ENCODE measurements around the gene DHTKD1.
"Not testable (repeated sequence)": the region's sequence is repeated elsewhere in the genome, so short reads cannot be mapped to it uniquely, and the experiment has no call there.

Gene DHTKD1

DNA sequence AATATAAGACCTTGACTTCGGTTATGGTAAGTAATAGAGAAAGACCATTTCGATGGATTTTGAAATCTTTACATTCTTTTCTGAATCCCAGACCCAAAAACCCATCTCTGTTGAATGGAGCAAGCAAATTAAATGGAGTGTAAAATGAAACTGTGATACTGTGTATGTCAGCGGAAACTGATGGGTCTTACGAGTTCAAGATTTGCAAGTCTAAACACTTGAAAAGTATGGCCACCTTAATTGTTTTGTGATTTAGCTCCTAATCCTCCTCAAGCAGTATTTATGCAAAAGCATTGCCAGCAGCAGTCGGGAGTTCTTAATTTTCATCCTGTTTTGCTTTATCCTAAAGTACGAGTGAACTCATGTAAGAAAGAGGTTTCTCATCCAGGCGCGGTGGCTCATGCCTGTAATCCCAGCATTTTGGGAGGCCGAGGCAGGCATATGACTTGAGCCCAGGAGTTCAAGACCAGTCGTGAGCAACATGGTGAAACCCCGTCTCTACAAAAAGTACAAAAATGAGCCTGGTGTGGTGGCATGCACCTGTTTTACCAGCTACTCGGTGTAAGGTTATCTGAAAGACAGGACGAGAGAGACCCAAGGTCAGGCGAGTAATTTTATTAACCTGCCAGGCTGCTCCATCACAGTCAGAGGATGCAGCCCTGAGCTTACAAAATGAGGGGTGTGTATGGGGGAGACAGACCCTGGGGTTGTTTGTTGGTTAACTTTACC is 5.8 kb upstream of the DHTKD1 start:
- no peak overlapping the region for H3K4me2 ChIP-seq (ENCODE audit: insufficient read depth, low read length, poor library complexity, severe bottlenecking)
- no peaks in the 10 kb centered on the region for H3K79me1 ChIP-seq (ENCODE audit: low read depth, low read length)
- no peak for DNase-seq (ENCODE audit: low spot score)
- no peak overlapping the region for H4K91ac ChIP-seq (ENCODE audit: low read depth, low read length, poor library complexity)
- H4K8ac ChIP-seq (ENCODE audit: low read depth, low read length), result no peak overlapping the region
- no peak overlapping the region for H3K18ac ChIP-seq (ENCODE audit: low read length)
- no peaks in the 10 kb centered on the region for H3K36me3 ChIP-seq (replicated peaks in 1 of 2; ENCODE audit: control insufficient read depth in 2 of 2, insufficient read depth in 2 of 2, low read length in 2 of 2)
- H2AFZ ChIP-seq (ENCODE audit: low read length), result peak overlapping the region; percentile 3
- no peak overlapping the region for H2AK5ac ChIP-seq (ENCODE audit: low read depth, low read length)
- H2BK120ac ChIP-seq (ENCODE audit: low read depth, low read length), result no peak overlapping the region
- H3K27me3 ChIP-seq (ENCODE audit: control insufficient read depth in 3 of 3, insufficient read depth in 3 of 3, low read depth in 1 of 3, low read length in 3 of 3), result no peaks in the 10 kb centered on the region
- no peak overlapping the region for H3K27ac ChIP-seq (replicated peaks; ENCODE audit: low read length)
- no peaks in the 10 kb centered on the region for H3K4me1 ChIP-seq (ENCODE audit: control insufficient read depth in 2 of 2, insufficient read depth in 1 of 2, low read depth in 1 of 2, low read length in 2 of 2)
- H3K23ac ChIP-seq (ENCODE audit: low read depth, low read length, poor library complexity), result no peak overlapping the region
- H3K4me3 ChIP-seq (ENCODE audit: low read length in 2 of 2), result no peak overlapping the region
- H3K9ac ChIP-seq (ENCODE audit: low read depth, low read length, poor library complexity), result no peak overlapping the region
- H3K9me3 ChIP-seq (replicated peaks in 1 of 2; ENCODE audit: control insufficient read depth in 2 of 2, insufficient read depth in 1 of 2, low read depth in 1 of 2, low read length in 2 of 2), result no peaks in the 10 kb centered on the region
- H3K4ac ChIP-seq (ENCODE audit: low read length), result no peak overlapping the region
- H3K14ac ChIP-seq (ENCODE audit: low read length), result no peak overlapping the region
- no peak overlapping the region for H2BK12ac ChIP-seq (ENCODE audit: low read length)
- H2BK15ac ChIP-seq (ENCODE audit: low read length), result no peak overlapping the region
- WGBS, 2 donors (ENCODE audit: extremely low coverage in 2 of 2, insufficient read length in 2 of 2, insufficient replicate concordance in 1 of 2), result no CpG with 5 or more reads among the region's 14 CpGs
- no peak overlapping the region for H2BK5ac ChIP-seq (ENCODE audit: low read length)

DNA sequence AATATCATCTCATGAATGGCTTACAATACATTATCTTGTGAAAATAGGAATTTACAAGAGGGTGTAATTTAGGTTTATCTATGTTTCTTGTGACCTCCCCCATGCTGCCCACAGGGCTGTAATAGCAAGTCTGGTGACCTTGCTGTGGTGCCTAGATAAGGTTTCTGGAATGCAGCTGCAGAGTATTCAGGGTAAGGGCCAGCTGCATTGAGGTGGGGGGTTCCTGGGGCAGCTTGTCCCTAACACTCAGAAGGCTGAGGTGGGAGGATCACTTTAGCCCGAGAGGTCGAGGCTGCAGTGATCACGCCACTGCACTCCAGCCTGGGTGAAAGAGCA is 5.3 kb upstream of the DHTKD1 start:
- no peak overlapping the region for H2AK5ac ChIP-seq (ENCODE audit: low read depth, low read length)

DNA sequence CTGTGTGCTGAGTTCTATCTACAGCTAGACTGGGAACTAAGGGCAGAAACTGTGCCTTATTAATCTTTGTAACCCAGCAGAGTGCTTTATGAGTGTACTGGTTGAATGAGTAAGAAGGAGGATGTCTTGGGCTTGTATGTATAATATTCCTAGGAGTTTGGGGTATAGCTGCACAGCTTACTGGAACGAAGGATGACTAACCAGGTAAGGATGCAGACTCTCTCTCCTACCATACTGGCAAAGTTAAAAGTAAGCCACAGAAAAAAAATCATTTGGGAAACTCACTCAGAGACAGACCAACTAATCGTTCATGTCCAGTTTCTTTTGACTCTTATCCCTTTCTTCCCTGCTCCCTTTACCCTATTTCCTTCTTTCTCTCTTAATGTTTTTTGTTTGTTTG is 1.4 kb upstream of the DHTKD1 start:
- Histone ChIP-seq H3K27ac (replicated peaks; ENCODE audit: low read length) (no peak overlapping the region), H2BK5ac (ENCODE audit: low read length) (no peak overlapping the region), H3K9me3 (replicated peaks in 1 of 2; ENCODE audit: control insufficient read depth in 2 of 2, insufficient read depth in 1 of 2, low read depth in 1 of 2, low read length in 2 of 2) (no peaks in the 10 kb centered on the region), H3K4me3 (ENCODE audit: low read length in 2 of 2) (no peak overlapping the region), H3K4me1 (ENCODE audit: control insufficient read depth in 2 of 2, insufficient read depth in 1 of 2, low read depth in 1 of 2, low read length in 2 of 2) (peaks cover 0 to 2% of the 10 kb centered on the region in 2 donors), H2BK12ac (ENCODE audit: low read length) (no peak overlapping the region), H3K23ac (ENCODE audit: low read depth, low read length, poor library complexity) (no peak overlapping the region), H2AK5ac (ENCODE audit: low read depth, low read length) (no peak overlapping the region), H4K91ac (ENCODE audit: low read depth, low read length, poor library complexity) (no peak overlapping the region), H3K9ac (ENCODE audit: low read depth, low read length, poor library complexity) (no peak overlapping the region), H3K14ac (ENCODE audit: low read length) (no peak overlapping the region), H2BK120ac (ENCODE audit: low read depth, low read length) (no peak overlapping the region), H3K27me3 (ENCODE audit: control insufficient read depth in 3 of 3, insufficient read depth in 3 of 3, low read depth in 1 of 3, low read length in 3 of 3) (no peaks in the 10 kb centered on the region), H4K8ac (ENCODE audit: low read depth, low read length) (no peak overlapping the region), H2BK15ac (ENCODE audit: low read length) (no peak overlapping the region), H2AFZ (ENCODE audit: low read length) (no peak overlapping the region), H3K4ac (ENCODE audit: low read length) (no peak overlapping the region), H3K79me1 (ENCODE audit: low read depth, low read length) (peaks cover 2% of the 10 kb centered on the region), H3K18ac (ENCODE audit: low read length) (no peak overlapping the region), H3K4me2 (ENCODE audit: insufficient read depth, low read length, poor library complexity, severe bottlenecking) (no peak overlapping the region), H3K36me3 (replicated peaks in 1 of 2; ENCODE audit: control insufficient read depth in 2 of 2, insufficient read depth in 2 of 2, low read length in 2 of 2) (no peaks in the 10 kb centered on the region)
- WGBS, 2 donors (ENCODE audit: extremely low coverage in 2 of 2, insufficient read length in 2 of 2, insufficient replicate concordance in 1 of 2), result no CpG with 5 or more reads among the region's 2 CpGs
- DNase-seq (ENCODE audit: low spot score), result no peak

More for the DNA sequence above, 5.3 kb upstream of the DHTKD1 start:
- Histone ChIP-seq H2BK120ac (ENCODE audit: low read depth, low read length) (no peak overlapping the region), H3K9me3 (replicated peaks in 1 of 2; ENCODE audit: control insufficient read depth in 2 of 2, insufficient read depth in 1 of 2, low read depth in 1 of 2, low read length in 2 of 2) (no peaks in the 10 kb centered on the region), H3K14ac (ENCODE audit: low read length) (no peak overlapping the region), H3K23ac (ENCODE audit: low read depth, low read length, poor library complexity) (no peak overlapping the region), H3K4ac (ENCODE audit: low read length) (no peak overlapping the region), H3K18ac (ENCODE audit: low read length) (no peak overlapping the region), H3K4me2 (ENCODE audit: insufficient read depth, low read length, poor library complexity, severe bottlenecking) (no peak overlapping the region), H3K79me1 (ENCODE audit: low read depth, low read length) (no peaks in the 10 kb centered on the region), H4K91ac (ENCODE audit: low read depth, low read length, poor library complexity) (no peak overlapping the region), H3K9ac (ENCODE audit: low read depth, low read length, poor library complexity) (no peak overlapping the region), H2BK5ac (ENCODE audit: low read length) (no peak overlapping the region), H3K27ac (replicated peaks; ENCODE audit: low read length) (no peak overlapping the region), H2BK15ac (ENCODE audit: low read length) (no peak overlapping the region), H2AFZ (ENCODE audit: low read length) (no peak overlapping the region), H2BK12ac (ENCODE audit: low read length) (no peak overlapping the region), H3K27me3 (ENCODE audit: control insufficient read depth in 3 of 3, insufficient read depth in 3 of 3, low read depth in 1 of 3, low read length in 3 of 3) (no peaks in the 10 kb centered on the region), H3K4me1 (ENCODE audit: control insufficient read depth in 2 of 2, insufficient read depth in 1 of 2, low read depth in 1 of 2, low read length in 2 of 2) (no peaks in the 10 kb centered on the region), H3K36me3 (replicated peaks in 1 of 2; ENCODE audit: control insufficient read depth in 2 of 2, insufficient read depth in 2 of 2, low read length in 2 of 2) (no peaks in the 10 kb centered on the region), H4K8ac (ENCODE audit: low read depth, low read length) (no peak overlapping the region), H3K4me3 (ENCODE audit: low read length in 2 of 2) (no peak overlapping the region)
- DNase-seq (ENCODE audit: low spot score), result no peak
- WGBS, 2 donors (ENCODE audit: extremely low coverage in 2 of 2, insufficient read length in 2 of 2, insufficient replicate concordance in 1 of 2), result no CpG with 5 or more reads among the region's 3 CpGs

DNA sequence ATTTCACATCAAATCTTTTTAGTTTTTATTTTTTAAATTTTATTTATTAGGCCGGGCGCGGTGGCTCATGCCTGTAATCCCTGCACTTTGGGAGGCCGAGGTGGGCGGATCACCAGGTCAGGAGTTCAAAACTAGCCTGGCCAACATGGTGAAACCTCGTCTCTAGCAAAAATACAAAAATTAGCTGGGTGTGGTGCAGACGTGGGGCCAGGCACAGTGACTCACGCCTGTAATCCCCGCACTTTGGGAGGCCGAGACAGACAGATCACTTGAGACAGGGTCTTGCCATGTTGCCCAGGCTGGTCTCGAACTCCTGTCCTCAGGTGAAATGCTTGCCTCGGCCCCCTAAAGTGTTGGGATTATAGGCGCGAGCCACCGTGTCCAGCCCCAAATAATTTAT is 2.7 kb downstream of the DHTKD1 start:
- H4K8ac ChIP-seq (ENCODE audit: low read depth, low read length); H3K27ac ChIP-seq (replicated peaks; ENCODE audit: low read length); H3K79me1 ChIP-seq (ENCODE audit: low read depth, low read length); H2AK5ac ChIP-seq (ENCODE audit: low read depth, low read length); H2BK120ac ChIP-seq (ENCODE audit: low read depth, low read length); H4K91ac ChIP-seq (ENCODE audit: low read depth, low read length, poor library complexity); H3K36me3 ChIP-seq (replicated peaks in 1 of 2; ENCODE audit: control insufficient read depth in 2 of 2, insufficient read depth in 2 of 2, low read length in 2 of 2); H2BK5ac ChIP-seq (ENCODE audit: low read length); H3K23ac ChIP-seq (ENCODE audit: low read depth, low read length, poor library complexity); H3K27me3 ChIP-seq (ENCODE audit: control insufficient read depth in 3 of 3, insufficient read depth in 3 of 3, low read depth in 1 of 3, low read length in 3 of 3); H3K9me3 ChIP-seq (replicated peaks in 1 of 2; ENCODE audit: control insufficient read depth in 2 of 2, insufficient read depth in 1 of 2, low read depth in 1 of 2, low read length in 2 of 2); DNase-seq (ENCODE audit: low spot score); H3K4ac ChIP-seq (ENCODE audit: low read length); H3K4me3 ChIP-seq (ENCODE audit: low read length in 2 of 2); H3K4me2 ChIP-seq (ENCODE audit: insufficient read depth, low read length, poor library complexity, severe bottlenecking); H3K14ac ChIP-seq (ENCODE audit: low read length); H2AFZ ChIP-seq (ENCODE audit: low read length); H3K18ac ChIP-seq (ENCODE audit: low read length); H2BK12ac ChIP-seq (ENCODE audit: low read length); H3K4me1 ChIP-seq (ENCODE audit: control insufficient read depth in 2 of 2, insufficient read depth in 1 of 2, low read depth in 1 of 2, low read length in 2 of 2); H3K9ac ChIP-seq (ENCODE audit: low read depth, low read length, poor library complexity); H2BK15ac ChIP-seq (ENCODE audit: low read length): not testable (repeated sequence)
- no CpG with 5 or more reads among the region's 15 CpGs for WGBS, 2 donors (ENCODE audit: extremely low coverage in 2 of 2, insufficient read length in 2 of 2, insufficient replicate concordance in 1 of 2)

Data from neuronal stem cell (in vitro differentiated cells).